ENCODE data around the gene COMTD1. TPM values are rescaled to one million over a fixed set of nuclear protein-coding genes. Genes with fewer than 3 reads are reported as not detected.

The COMTD1 gene
- total RNA-seq, 3 donors from 2014 or later, result 30.0 to 35.1 (median 30.4) TPM

Other genes with a start within 250 kb of the COMTD1 start
- 10 to 100 TPM; 12.7 to 16.8 (median 13.7) TPM for gene SAMD8, start 124.3 kb downstream of the COMTD1 start, total RNA-seq
- 100 to 1,000 TPM; 269 to 284 (median 271) TPM for gene VDAC2, start 25.2 kb downstream of the COMTD1 start, total RNA-seq
- gene ZNF503, start 165.8 kb upstream of the COMTD1 start, total RNA-seq, result under 1 TPM; 0.16 to 0.30 (median 0.27) TPM
- not detected for gene LRMDA, start 195.7 kb upstream of the COMTD1 start, total RNA-seq

All from activated T-cell treated with anti-CD3 and anti-CD28 coated beads, Interleukin-2, amount 50 U/mL, for 4 hours (primary cell).